Smooth muscle cell (in vitro differentiated cells): Measurements from ENCODE around the gene PHPT1. TPM values are rescaled to one million over a fixed set of nuclear protein-coding genes. Genes with fewer than 3 reads are reported as not detected.

Experiments used
- DNase-seq: peaks from one replicate; lab custom pipeline; 2025; ENCODE audit not compliant: unreplicated experiment; lab: John Stamatoyannopoulos, UW
- H2AFZ ChIP-seq: fragments of 200-600 bp; sonication (generic); 2 replicates; pipeline ENCODE4 v1.6.0; 2016; ENCODE audit warnings: antibody characterized with exemption, low read depth, mild to moderate bottlenecking
- H3F3A ChIP-seq: fragments of 200-600 bp; sonication (generic); 2 replicates; pipeline ENCODE4 v1.6.0; 2017; ENCODE audit warnings: antibody characterized with exemption, low read depth
- H3K27ac ChIP-seq: fragments of 200-600 bp; sonication (generic); 2 replicates; pipeline ENCODE4 v1.5.1; 2016; ENCODE audit warnings: low read depth, mild to moderate bottlenecking
- H3K27me3 ChIP-seq: fragments of 200-600 bp; sonication (generic); 2 replicates; pipeline ENCODE4 v1.6.1; 2016; ENCODE audit warnings: low read depth, mild to moderate bottlenecking
- H3K36me3 ChIP-seq: fragments of 200-600 bp; sonication (generic); 2 replicates; pipeline ENCODE4 v1.5.1; 2016; ENCODE audit warnings: low read depth
- H3K4me1 ChIP-seq: fragments of 200-600 bp; sonication (generic); 2 replicates; pipeline ENCODE4 v1.5.1; 2016; ENCODE audit warnings: low read depth
- H3K4me2 ChIP-seq: fragments of 200-600 bp; sonication (generic); 2 replicates; pipeline ENCODE4 v1.6.0; 2016; ENCODE audit warnings: mild to moderate bottlenecking
- H3K4me3 ChIP-seq: fragments of 200-600 bp; sonication (generic); 2 replicates; pipeline ENCODE4 v1.5.1; 2016; ENCODE audit warnings: mild to moderate bottlenecking
- H3K79me2 ChIP-seq: fragments of 200-600 bp; sonication (generic); 2 replicates; pipeline ENCODE4 v1.6.0; 2016; ENCODE audit warnings: low read depth, mild to moderate bottlenecking
- H3K9ac ChIP-seq: fragments of 200-600 bp; sonication (generic); 2 replicates; pipeline ENCODE4 v1.6.0; 2016; ENCODE audit warnings: low read depth
- H3K9me3 ChIP-seq: fragments of 200-600 bp; sonication (generic); replicated peaks from 2 replicates; pipeline ENCODE4 v1.5.1; 2016; ENCODE audit warnings: low read depth
- H4K20me1 ChIP-seq: fragments of 200-600 bp; sonication (generic); 2 replicates; pipeline ENCODE4 v1.6.0; 2016; ENCODE audit warnings: low read depth
- CTCF ChIP-seq: fragments of 200-600 bp; sonication (generic); IDR thresholded peaks from 2 replicates; pipeline ENCODE4 v1.5.1; 2017; ENCODE audit warnings: borderline replicate concordance, mild to moderate bottlenecking, antibody characterized with exemption; ENCODE audit not compliant: insufficient read depth, poor library complexity, severe bottlenecking
- whole genome bisulfite sequencing: methylation state at CpG from one replicate; pipeline ENCODE4 v1.1.7; 2016; ENCODE audit warnings: low lambda C conversion rate; 5-methylcytosine and 5-hydroxymethylcytosine counted together
- polyA plus RNA-seq: library from polyadenylated mRNA; unstranded; fragments of >200 nt; fragmentation: Nextera tagmentation; extraction: Ambion mirVana; gene quantifications from 2 replicates; pipeline ENCODE4 v1.2.1, GENCODE V29; 2016
- total RNA-seq: library from RNA; depleted of rRNA; stranded (reverse); fragments of >200 nt; gene quantifications from 2 replicates; pipeline ENCODE4 v1.2.3, GENCODE V29; 2014

The PHPT1 gene
- total and polyA plus RNA-seq, 2 experiments from 2014 or later: 173 to 381 TPM

DNA sequence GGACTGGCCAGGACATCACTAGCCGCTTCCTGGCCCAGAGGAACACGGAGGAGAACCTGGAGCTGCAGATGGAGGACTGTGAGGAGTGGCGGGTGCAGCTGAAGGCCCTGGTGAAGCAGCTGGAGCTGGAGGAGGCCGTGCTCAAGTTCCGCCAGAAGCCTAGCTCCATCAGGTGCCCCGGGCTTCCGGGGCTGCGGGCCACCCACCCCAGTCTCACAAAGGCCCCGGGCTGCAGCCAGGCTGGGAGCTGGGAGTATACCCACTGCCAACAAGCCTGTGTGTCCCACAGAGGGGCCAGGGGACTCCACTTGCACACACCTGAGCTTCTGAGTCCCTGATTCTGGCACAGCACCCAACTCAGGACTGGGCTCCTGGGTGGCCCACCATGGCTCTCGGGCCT is 43.1 kb upstream of the PHPT1 start:
- Histone ChIP-seq H3K27me3 (no peaks in the 10 kb centered on the region), H3K9me3 (no peaks in the 10 kb centered on the region), H2AFZ (no peak overlapping the region), H3K4me3 (no peak overlapping the region), H3K4me1 (peaks cover 28% of the 10 kb centered on the region), H4K20me1 (peaks cover 25% of the 10 kb centered on the region), H3F3A (peaks cover 3% of the 10 kb centered on the region), H3K36me3 (no peaks in the 10 kb centered on the region), H3K27ac (no peak overlapping the region), H3K9ac (no peak overlapping the region), H3K4me2 (peak overlapping the region; percentile 89), H3K79me2 (peaks cover 31% of the 10 kb centered on the region)
- DNase-seq: no peak
- WGBS: 97% methylated on average over 10 of the region's 10 CpGs
- no peak for TF ChIP-seq CTCF

- peaks cover 24% of the 10 kb centered on the region for H3K4me1 ChIP-seq
- no peak for TF ChIP-seq CTCF
- peaks cover 38% of the 10 kb centered on the region for H3K79me2 ChIP-seq
- H3F3A ChIP-seq: peaks cover 3% of the 10 kb centered on the region
- peak overlapping the region; percentile 97 for H3K4me3 ChIP-seq
- H3K9ac ChIP-seq: no peak overlapping the region
- peak overlapping the region; percentile 89 for H3K4me2 ChIP-seq
- H3K9me3 ChIP-seq: no peaks in the 10 kb centered on the region
- no peak overlapping the region for H2AFZ ChIP-seq
- no peak overlapping the region for H3K27ac ChIP-seq
- H3K36me3 ChIP-seq: no peaks in the 10 kb centered on the region
- 86% methylated on average over 25 of the region's 25 CpGs for WGBS
- peaks cover 30% of the 10 kb centered on the region for H4K20me1 ChIP-seq
- no peak for DNase-seq
- H3K27me3 ChIP-seq: no peaks in the 10 kb centered on the region
Measured at GRCh38 chr9:136806631-136807201, 42.5 kb upstream of the PHPT1 start.

- Histone ChIP-seq H3K79me2 (peaks cover 45% of the 10 kb centered on the region), H4K20me1 (peaks cover 37% of the 10 kb centered on the region), H3K27me3 (no peaks in the 10 kb centered on the region), H3K36me3 (no peaks in the 10 kb centered on the region), H3K9ac (peak within 1 kb of the TSS; percentile 65), H3K4me3 (peak within 1 kb of the TSS; percentile 97), H3K9me3 (no peaks in the 10 kb centered on the region), H3K4me1 (peaks cover 24% of the 10 kb centered on the region), H3F3A (peaks cover 3% of the 10 kb centered on the region), H3K4me2 (peak within 1 kb of the TSS; percentile 92), H2AFZ (peak within 1 kb of the TSS; percentile 79), H3K27ac (peak within 1 kb of the TSS; percentile 54)
- peak; percentile 43 for DNase-seq
- WGBS: 3% methylated on average over 36 of the region's 96 CpGs
- TF ChIP-seq CTCF: no peak
Measured at GRCh38 chr9:136807281-136808074, 41.7 kb upstream of the PHPT1 start, which contains the start of gene RABL6. Gene RABL6, plus strand, starts transcription at chr9:136807948. Its CDS starts 249 bp downstream, at chr9:136808197.
